Activated T-helper 1 cell treated with anti-CD3 and anti-CD28 coated beads, Interleukin-2, amount 50 U/mL, for 16 hours (primary cell): ENCODE measurements around the gene KRTAP4-5.
"Not testable (repeated sequence)": the region's sequence is repeated elsewhere in the genome, so short reads cannot be mapped to it uniquely, and the experiment has no call there.

Source experiments
- DNase-seq, 2 donors: peaks; one replicate each; pipeline ENCODE4 v3.0.0-alpha.2; 2020; ENCODE audit warnings: low read depth in 1 of 2, low spot score in 1 of 2

KRTAP4-5 gene

DNA sequence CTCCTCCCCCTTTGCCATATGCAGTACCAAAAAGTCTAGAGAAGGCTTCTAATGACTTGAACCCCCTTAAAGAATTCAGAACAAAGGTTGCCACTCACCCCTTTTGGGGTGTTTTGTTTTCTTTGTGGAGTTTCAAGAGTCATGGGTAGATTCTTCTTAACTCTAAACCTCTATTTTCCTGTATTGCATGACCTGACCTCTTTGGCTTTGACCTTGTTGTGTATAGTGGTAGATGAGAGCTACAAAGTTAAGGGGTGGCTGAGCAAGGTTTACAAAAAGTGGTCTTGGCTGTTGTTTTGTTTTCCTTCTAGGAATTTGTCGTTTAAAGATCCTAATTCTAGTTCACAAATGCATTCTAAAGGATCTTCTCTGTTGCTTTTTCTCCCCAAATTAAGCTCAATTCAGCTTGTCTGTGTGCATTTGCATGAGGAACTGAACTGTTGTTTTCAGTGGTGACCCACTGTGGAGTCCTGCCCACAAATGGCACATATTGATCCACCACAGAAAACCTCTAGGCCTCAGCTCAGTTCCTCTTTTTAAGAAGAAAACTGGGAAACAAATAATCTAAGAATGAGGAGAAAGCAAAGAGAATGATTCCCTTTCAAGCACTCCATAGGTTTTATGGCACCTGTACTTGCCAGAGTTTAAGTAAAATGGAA is 40.8 kb downstream of the KRTAP4-5 start:
- DNase-seq, result not testable (repeated sequence)

GRCh38 chr17:41107941-41108450 is 41.6 kb downstream of the KRTAP4-5 start:
- no peak for DNase-seq

GRCh38 chr17:41105347-41105746 is 44.3 kb downstream of the KRTAP4-5 start, which contains the start of gene KRTAP4-9:
Gene KRTAP4-9, plus strand, starts transcription at chr17:41105389. Its CDS starts 0 bp downstream, at chr17:41105389.
- DNase-seq, result not testable (repeated sequence)

DNA sequence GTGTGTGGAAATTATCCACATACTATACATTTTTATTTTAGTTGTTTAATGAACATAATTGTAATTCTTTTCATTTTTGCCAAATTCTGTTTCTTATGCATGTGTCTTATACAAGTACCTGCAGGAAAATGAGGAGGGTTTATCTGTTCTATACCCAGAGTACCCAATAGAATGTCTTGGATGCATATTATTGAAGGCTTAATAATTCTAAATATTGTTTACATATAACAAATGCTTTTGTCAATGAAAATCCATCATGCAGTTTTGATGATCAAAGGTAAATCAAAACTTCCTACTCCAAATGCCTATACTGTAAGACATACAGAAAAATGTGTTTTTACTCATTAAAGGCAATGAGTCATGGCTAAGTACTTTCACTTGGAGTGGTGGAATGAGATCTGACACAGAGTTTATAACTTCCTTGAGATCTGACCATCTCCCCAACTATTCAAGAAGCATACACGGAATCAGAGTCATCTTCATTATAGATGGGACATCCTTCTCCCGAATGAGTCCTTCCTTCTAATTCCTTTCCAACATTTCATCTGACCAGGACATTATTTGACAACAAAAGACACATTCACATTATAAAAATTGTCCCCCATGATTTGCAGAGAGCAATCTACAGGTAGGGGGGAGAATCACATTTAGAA is 45.1 kb downstream of the KRTAP4-5 start:
- DNase-seq, result not testable (repeated sequence)

DNA sequence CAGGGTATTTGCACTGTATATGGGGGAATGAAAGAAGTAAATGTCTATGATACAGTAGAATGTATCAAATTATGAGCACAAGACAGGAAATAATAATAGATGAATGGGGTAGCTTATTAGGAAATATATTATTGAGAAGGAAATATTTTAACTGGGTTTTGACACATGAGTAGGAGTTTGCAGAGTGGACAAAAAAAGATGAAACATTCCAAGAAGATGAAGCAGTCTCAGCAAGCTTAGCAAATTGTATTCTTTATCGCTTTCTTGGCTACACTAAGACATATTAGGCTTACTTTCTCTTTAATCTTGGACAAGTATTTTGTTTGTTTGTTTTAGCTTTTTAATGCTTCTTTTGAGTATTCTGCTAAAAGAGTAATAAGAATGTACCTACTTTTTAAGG is 45.7 kb downstream of the KRTAP4-5 start:
- no peak for DNase-seq

- DNase-seq, result no peak
Observed at GRCh38 chr17:41101586-41102259, 47.9 kb downstream of the KRTAP4-5 start, which contains the start of gene KRTAP4-16. Gene KRTAP4-16, minus strand, starts transcription at chr17:41102209. Its CDS starts 0 bp downstream, at chr17:41102209.

GRCh38 chr17:41099682-41100480 is 49.7 kb downstream of the KRTAP4-5 start:
- not testable (repeated sequence) for DNase-seq
